Mucosa of descending colon (tissue), 3 donors: ENCODE results near the gene MTG1. TPM values are rescaled to one million over a fixed set of nuclear protein-coding genes. Genes with fewer than 3 reads are reported as not detected.
A peak's percentile ranks its signal among the peaks of the same experiment; 100 is the strongest.
"Not testable (repeated sequence)": the region's sequence is repeated elsewhere in the genome, so short reads cannot be mapped to it uniquely, and the experiment has no call there.

Experiments used
- ATAC-seq: fragments of 200-7000 bp; cut with Tn5 transposase; one replicate; pipeline ENCODE4 v1.9.1; 2020; ENCODE audit warnings: mild to moderate bottlenecking, moderate library complexity
- DNase-seq, 3 donors: peaks; one replicate each; pipeline ENCODE4 v3.0.0-alpha.2; 2020
- H3K36me3 ChIP-seq: fragments of 200-600 bp; one replicate; pipeline ENCODE4 v1.8.0; 2021; ENCODE audit warnings: low read depth, mild to moderate bottlenecking
- H3K4me1 ChIP-seq: fragments of 200-600 bp; one replicate; pipeline ENCODE4 v1.8.0; 2021; ENCODE audit warnings: low read depth, mild to moderate bottlenecking
- H3K4me3 ChIP-seq: fragments of 200-600 bp; one replicate; pipeline ENCODE4 v1.8.0; 2021; ENCODE audit warnings: mild to moderate bottlenecking
- H3K9me3 ChIP-seq: fragments of 200-600 bp; one replicate; pipeline ENCODE4 v1.8.0; 2021; ENCODE audit warnings: mild to moderate bottlenecking
- CTCF ChIP-seq: fragments of 200-600 bp; IDR thresholded peaks from one replicate; pipeline ENCODE4 v1.8.0; 2022; ENCODE audit warnings: antibody characterized with exemption, mild to moderate bottlenecking
- intact Hi-C, 2 donors: fragments of 100-400 bp; cut with DNase I in 1 of 2; cut with micrococcal nuclease in 1 of 2; formaldehyde crosslinking; loops; one replicate each; pipeline versions ENCODE4 v1.11.0 to v1.11.1; 2022; cut with DNase I, micrococcal nuclease
- total RNA-seq, 3 donors: library from RNA; stranded (reverse); fragmentation: NEBNext Ultra II Directional in 2 of 3; extraction: Animal tissue kit (Norgen Biotek cat#: 25700) in 2 of 3; gene quantifications; one replicate each; pipeline versions ENCODE4 v1.2.1 to v1.2.4, GENCODE V29; 2021 to 2023
- donor health status: DM: no; HTN: no; CAD: no; lungs with moderate emphysema.
- donor health status: DM: no; HTN: no; CAD: no.
- donor health status: DM: no; HTN: yes; CAD: no.

Gene MTG1
- total RNA-seq, 3 donors from 2014 or later: 43.6 to 52.7 (median 45.6) TPM

DNA sequence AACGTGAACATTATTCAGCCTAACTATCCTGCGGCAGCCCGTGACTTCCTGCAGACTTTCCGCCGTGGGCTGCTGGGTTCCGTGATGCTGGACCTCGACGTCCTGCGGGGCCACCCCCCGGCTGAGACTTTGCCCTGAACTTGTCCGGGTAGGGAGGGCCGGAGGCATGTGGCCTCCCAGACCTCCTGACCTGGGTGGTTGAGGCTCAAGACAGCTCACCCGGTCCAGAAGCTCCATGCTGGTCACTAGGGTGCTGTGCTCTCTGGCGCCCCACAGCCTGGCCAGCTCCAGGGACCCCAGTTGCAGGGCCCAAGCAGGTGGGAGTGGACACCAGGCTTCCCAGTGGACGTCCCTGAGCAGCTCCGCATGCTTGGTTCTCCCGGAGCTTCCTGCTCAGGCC lies 26.1 kb downstream of the MTG1 start:
- intact Hi-C loops: loop anchor here in 1 of 2 donors (10.0 kb wide), 1 partner anchor 155 kb away; no protein-coding TSS in a partner anchor
- Histone ChIP-seq H3K9me3 (no peaks in the 10 kb centered on the region), H3K4me3 (no peak overlapping the region), H3K4me1 (no peaks in the 10 kb centered on the region), H3K36me3 (no peaks in the 10 kb centered on the region)
- no peak for DNase-seq
- TF ChIP-seq CTCF: no peak
- ATAC-seq: no peak

DNA sequence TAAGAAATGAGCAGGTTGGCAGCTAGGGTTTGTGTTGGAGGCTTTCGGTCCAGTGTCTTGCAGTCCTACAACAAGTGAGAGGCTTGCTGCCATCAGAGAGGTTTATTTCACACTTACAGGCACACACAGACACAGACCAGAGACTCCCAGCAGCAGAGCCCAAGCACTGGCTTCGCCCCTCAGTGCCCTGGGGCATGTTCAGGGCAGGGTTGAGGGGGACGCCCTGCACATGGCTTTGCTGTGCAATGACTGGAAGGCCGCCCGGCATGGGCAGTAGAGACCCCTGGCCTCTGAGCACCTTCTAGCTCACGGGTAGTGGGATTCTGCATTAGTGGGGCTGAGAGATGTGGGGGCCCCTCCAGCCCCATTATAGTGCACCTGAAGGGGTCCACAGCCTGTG lies 26.6 kb downstream of the MTG1 start:
- H3K36me3 ChIP-seq: no peaks in the 10 kb centered on the region
- H3K9me3 ChIP-seq: no peaks in the 10 kb centered on the region
- H3K4me1 ChIP-seq: no peaks in the 10 kb centered on the region
- intact Hi-C loops: loop anchor here in 1 of 2 donors (10.0 kb wide), 1 partner anchor 154 kb away; no protein-coding TSS in a partner anchor
- no peak overlapping the region for H3K4me3 ChIP-seq
- TF ChIP-seq CTCF: no peak
- ATAC-seq (no peak), DNase-seq (no peak)

DNA sequence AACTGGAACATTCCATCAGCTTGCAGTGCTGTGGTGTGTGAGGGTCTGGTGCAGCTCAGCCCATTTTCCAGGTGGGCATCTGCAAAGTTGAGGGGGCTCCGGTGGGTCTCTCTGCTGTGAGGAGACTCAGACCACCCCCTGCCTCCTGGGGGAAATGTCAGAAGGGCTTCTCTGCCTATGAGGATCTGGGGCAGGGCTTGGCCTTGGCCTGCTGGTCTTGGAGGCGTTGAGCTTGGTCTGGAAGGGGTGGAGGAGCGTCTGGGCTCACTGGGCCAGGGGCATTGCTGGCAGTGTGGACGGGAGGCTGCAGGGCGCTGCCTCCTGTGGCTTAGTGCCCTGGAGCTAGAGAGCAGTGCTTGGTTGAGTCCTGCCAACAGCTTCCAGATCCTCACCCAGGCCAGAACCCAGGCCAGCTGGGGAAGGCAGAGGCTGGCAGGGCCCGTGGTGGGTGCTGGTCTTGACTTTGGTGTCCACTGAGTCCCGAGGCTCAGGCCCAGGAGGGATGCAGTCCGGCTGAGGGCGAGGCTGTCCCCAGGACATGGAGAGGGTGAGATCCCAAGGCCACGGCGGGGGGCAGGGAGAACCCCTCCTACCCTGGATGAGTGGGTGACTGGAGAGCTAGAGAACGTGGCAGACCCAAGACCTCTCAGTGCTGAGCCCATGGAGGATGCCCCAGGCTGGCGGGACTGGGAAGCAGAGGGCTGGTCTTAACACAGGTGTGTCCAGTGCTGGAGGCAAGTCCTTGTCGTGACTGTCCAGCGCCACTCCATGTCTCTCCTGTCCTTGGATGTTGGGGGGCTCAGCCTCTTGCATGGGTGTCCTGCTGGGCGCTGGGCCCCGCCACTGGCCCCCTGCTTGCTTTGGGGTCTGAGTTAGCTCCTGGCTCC lies 27.6 kb downstream of the MTG1 start:
- ATAC-seq (no peak), DNase-seq (peak in 1 of 3 donors; percentile 53)
- no peaks in the 10 kb centered on the region for H3K36me3 ChIP-seq
- intact Hi-C loops: loop anchor here in 1 of 2 donors (10.0 kb wide), 1 partner anchor 153 kb away; no protein-coding TSS in a partner anchor
- H3K9me3 ChIP-seq: no peaks in the 10 kb centered on the region
- H3K4me1 ChIP-seq: no peaks in the 10 kb centered on the region
- TF ChIP-seq CTCF: no peak
- H3K4me3 ChIP-seq: no peak overlapping the region

GRCh38 chr10:133422223-133422806 lies 28.4 kb downstream of the MTG1 start:
- Histone ChIP-seq H3K4me1 (no peaks in the 10 kb centered on the region), H3K36me3 (no peaks in the 10 kb centered on the region), H3K4me3 (no peak overlapping the region), H3K9me3 (no peaks in the 10 kb centered on the region)
- intact Hi-C loops: loop anchor here in 1 of 2 donors (10.0 kb wide), 1 partner anchor 152 kb away; no protein-coding TSS in a partner anchor
- no peak for TF ChIP-seq CTCF
- no peak for DNase-seq
- no peak for ATAC-seq

DNA sequence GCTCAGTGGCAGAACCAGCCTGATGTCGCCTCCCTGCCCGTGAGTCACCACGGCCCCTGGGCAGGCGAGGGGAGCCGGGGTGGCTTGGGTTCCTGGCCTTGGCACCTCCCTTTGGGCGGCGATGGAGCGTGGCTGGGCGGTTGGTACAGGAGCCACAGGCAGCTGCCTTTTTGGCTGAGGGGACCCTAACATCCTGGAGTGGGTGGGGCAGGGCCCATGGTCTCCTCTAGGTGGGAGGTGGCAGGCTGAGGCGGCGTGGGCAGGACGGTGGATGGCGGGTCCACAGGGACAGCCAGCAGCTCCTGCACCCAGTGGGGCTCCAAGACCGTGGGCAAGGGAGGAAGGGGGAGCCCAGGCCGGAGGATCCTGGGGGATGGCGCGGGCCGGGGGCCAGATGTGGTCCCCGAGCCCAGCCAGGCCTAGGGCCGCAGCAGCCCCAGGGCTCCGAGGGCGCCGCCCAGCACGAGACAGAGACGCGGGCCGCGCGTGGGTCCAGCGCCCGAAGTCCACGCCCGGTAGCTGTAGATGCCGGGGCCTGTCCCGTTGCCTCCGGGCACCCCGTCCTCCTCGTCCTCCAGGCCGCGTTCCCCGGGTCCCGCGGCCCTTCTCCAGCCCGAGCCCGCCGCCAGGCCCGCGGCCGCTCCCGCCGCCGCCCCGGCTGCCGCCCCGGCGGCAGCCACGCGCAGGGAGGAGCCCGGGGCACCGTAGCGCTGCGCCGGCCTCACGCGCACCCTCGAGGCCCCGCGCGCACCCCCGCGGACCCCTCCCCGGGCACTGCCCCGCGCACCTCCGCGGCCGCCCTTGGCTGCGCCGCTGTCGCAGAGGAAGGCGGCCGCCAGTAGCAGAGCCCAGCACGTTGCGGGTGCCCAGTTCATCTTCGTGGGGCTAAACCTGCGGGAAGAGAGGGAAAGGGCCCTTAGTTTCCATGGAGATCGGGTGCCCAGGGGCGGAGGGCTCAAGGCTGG lies 29.1 kb downstream of the MTG1 start:
- no peaks in the 10 kb centered on the region for H3K4me1 ChIP-seq
- ATAC-seq (peak; percentile 27), DNase-seq (peak in 1 of 3 donors; percentile 25)
- no peaks in the 10 kb centered on the region for H3K36me3 ChIP-seq
- H3K9me3 ChIP-seq: no peaks in the 10 kb centered on the region
- TF ChIP-seq CTCF: no peak
- H3K4me3 ChIP-seq: no peak overlapping the region
- intact Hi-C loops: loop anchor here in 1 of 2 donors (10.0 kb wide), 1 partner anchor 152 kb away; no protein-coding TSS in a partner anchor

DNA sequence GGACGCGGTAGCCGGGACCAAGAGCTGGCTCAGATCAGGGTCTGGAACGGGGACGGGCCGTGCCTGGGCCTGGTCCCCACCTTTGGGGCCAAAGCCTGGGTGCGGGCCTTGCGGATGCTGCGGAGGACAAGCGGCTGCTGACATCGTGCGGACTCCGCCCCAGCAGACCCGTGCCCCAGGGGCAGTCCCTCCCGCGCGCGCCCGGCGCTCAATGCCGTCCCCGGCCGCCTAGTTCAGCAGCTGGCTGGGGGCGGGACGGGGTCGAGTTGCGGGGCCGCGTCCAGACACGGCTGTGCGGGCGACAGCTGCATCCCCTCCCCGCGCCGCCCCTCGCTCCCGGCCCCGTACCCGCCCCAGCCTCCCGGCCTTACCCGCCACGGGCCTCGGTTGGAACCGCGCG lies 30.1 kb downstream of the MTG1 start:
- peak; percentile 21 for ATAC-seq
- H3K36me3 ChIP-seq, H3K4me1 ChIP-seq, DNase-seq, H3K4me3 ChIP-seq, H3K9me3 ChIP-seq: not testable (repeated sequence)
- intact Hi-C loops: loop anchor here in 1 of 2 donors (10.0 kb wide), 1 partner anchor 151 kb away; no protein-coding TSS in a partner anchor

GRCh38 chr10:133424601-133425000 lies 30.6 kb downstream of the MTG1 start, which contains the start of gene SPRN:
SPRN (minus strand) TSS chr10:133424625; CDS start chr10:133423681, 944 bp downstream.
- not testable (repeated sequence) for H3K4me3 ChIP-seq, H3K9me3 ChIP-seq, DNase-seq, H3K36me3 ChIP-seq, H3K4me1 ChIP-seq
- intact Hi-C loops: loop anchor here in 1 of 2 donors (10.0 kb wide), 1 partner anchor 150 kb away; no protein-coding TSS in a partner anchor
- peak; percentile 10 for ATAC-seq
